ENCODE measurements around the gene MFN2.
A peak's percentile ranks its signal among the peaks of the same experiment; 100 is the strongest.

The MFN2 gene

GRCh38 chr1:11999236-11999635 lies 19.0 kb downstream of the MFN2 start:
- CTCF ChIA-PET = no interaction called here

DNA sequence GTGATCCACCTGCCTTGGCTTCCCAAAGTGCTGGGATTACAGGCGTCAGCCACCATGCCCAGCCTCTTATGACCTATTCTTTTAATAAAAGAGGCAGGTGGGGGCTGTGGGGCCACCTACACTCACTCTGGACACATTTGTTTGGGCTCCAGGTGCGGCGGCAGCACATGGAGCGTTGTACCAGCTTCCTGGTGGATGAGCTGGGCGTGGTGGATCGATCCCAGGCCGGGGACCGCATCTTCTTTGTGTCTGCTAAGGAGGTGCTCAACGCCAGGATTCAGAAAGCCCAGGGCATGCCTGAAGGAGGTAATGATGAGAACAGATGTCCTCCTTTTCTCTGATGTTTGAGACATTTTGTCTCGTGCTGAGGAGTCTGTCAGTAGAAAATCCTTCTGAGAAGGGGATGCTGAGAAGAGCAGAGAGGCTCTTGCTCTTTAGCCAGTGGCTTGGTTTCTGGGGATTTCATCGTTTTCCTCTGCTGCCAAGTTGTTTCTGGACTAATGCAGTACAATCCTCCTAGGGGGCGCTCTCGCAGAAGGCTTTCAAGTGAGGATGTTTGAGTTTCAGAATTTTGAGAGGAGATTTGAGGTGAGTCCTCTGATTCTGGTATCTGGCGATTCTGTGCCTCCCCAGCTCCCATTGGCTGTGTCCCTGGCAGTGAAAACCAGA lies 21.1 kb downstream of the MFN2 start:
- POLR2A ChIA-PET = interaction anchor here (1.4 kb wide), 1 partner anchor 18 kb away, joined by 4 read pairs; the partner anchor contains the start of gene MIIP
- peak; percentile 48; the same call in 1 of the 2 replicates for TF ChIP-seq CTCF (tag by site-specific recombination; IDR thresholded peaks at IDR 0.05)
- no peak for TF ChIP-seq ZSCAN30 (tag by site-specific recombination; IDR thresholded peaks at IDR 0.05)
- no peak for TF ChIP-seq YY1 (tag by site-specific recombination; IDR thresholded peaks at IDR 0.05)
- TF ChIP-seq ZNF140 (tag by site-specific recombination; IDR thresholded peaks at IDR 0.05) = no peak
- TF ChIP-seq OVOL3 (tag by site-specific recombination; IDR thresholded peaks at IDR 0.05) = no peak
- no peak for TF ChIP-seq ZNF561 (tag by site-specific recombination; IDR thresholded peaks at IDR 0.05; ENCODE audit: borderline replicate concordance)
- no peak overlapping the region for H3K27ac ChIP-seq (ENCODE audit: extremely low read depth, low read depth, low read length)
- H3K4me1 ChIP-seq (ENCODE audit: control insufficient read depth, insufficient read depth, low read length) = no peaks in the 10 kb centered on the region
- no peak overlapping the region for H3K4me3 ChIP-seq (ENCODE audit: low read depth, low read length)
- H3K36me3 ChIP-seq (ENCODE audit: control insufficient read depth in 2 of 2, insufficient read depth in 1 of 2, low read length in 2 of 2) = peaks cover 25 to 97% of the 10 kb centered on the region in 2 experiments; a peak in 2 of 3 replicates
- no peaks in the 10 kb centered on the region for H3K9me3 ChIP-seq (ENCODE audit: control insufficient read depth, insufficient read depth, low read depth, low read length)
- CTCF ChIA-PET = interaction anchor here (0.7 to 1.1 kb wide), 3 partner anchors 12 to 80 kb away, joined by 3 read pairs; no protein-coding TSS in a partner anchor

More at GRCh38 chr1:11999236-11999635, 19.0 kb downstream of the MFN2 start:
- POLR2A ChIA-PET = no interaction called here
- TF ChIP-seq ZNF202 (tag by site-specific recombination; IDR thresholded peaks at IDR 0.05; ENCODE audit: borderline replicate concordance) = no peak
- Histone ChIP-seq H3K9me3 (ENCODE audit: control insufficient read depth, insufficient read depth, low read depth, low read length) (no peaks in the 10 kb centered on the region), H3K27ac (ENCODE audit: extremely low read depth, low read depth, low read length) (no peak overlapping the region), H3K36me3 (ENCODE audit: control insufficient read depth in 2 of 2, insufficient read depth in 1 of 2, low read length in 2 of 2) (peaks cover 34 to 97% of the 10 kb centered on the region in 2 experiments; a peak in 2 of 3 replicates), H3K4me1 (ENCODE audit: control insufficient read depth, insufficient read depth, low read length) (no peaks in the 10 kb centered on the region), H3K4me3 (ENCODE audit: low read depth, low read length) (no peak overlapping the region)

- CTCF ChIA-PET = interaction anchor here (0.6 to 1.1 kb wide), 8 partner anchors 8 to 206 kb away, joined by 3 to 9 read pairs (median 3); no protein-coding TSS in a partner anchor
These were observed 21.8 kb downstream of the MFN2 start for GRCh38 chr1:12001996-12002493.

DNA sequence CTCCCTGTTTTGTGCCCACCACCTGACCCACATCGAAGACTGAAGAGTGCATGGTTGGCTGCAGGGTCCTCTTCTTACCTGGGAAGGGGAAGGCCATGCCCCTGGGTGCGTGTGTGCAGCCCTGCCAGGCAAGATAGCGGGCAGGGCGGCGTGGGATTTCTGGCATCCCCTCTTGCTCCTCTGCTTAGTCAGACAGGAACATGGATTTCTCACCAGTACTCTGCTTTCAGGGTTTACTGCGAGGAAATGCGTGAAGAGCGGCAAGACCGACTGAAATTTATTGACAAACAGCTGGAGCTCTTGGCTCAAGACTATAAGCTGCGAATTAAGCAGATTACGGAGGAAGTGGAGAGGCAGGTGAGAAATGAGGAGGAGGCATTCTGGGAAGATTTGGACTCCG lies 23.5 kb downstream of the MFN2 start:
- ChIA-PET CTCF (interaction anchor here (0.7 to 1.0 kb wide), 3 partner anchors 8 to 33 kb away, joined by 3 to 7 read pairs (median 4); no protein-coding TSS in a partner anchor), POLR2A (interaction anchor here (1.0 kb wide), 1 partner anchor 15 kb away, joined by 3 read pairs; the partner anchor contains the start of gene MIIP)
- H3K27ac ChIP-seq (ENCODE audit: extremely low read depth, low read depth, low read length) = no peak overlapping the region
- H3K4me3 ChIP-seq (ENCODE audit: low read depth, low read length) = no peak overlapping the region
- no peaks in the 10 kb centered on the region for H3K4me1 ChIP-seq (ENCODE audit: control insufficient read depth, insufficient read depth, low read length)
- H3K36me3 ChIP-seq (ENCODE audit: control insufficient read depth in 2 of 2, insufficient read depth in 1 of 2, low read length in 2 of 2) = peaks cover 11 to 92% of the 10 kb centered on the region in 2 experiments; a peak in 2 of 3 replicates
- no peaks in the 10 kb centered on the region for H3K9me3 ChIP-seq (ENCODE audit: control insufficient read depth, insufficient read depth, low read depth, low read length)
- TF ChIP-seq HOXD13 (CRISPR knock-in tag; IDR thresholded peaks at IDR 0.05; ENCODE audit: borderline replicate concordance) = no peak
- no peak for TF ChIP-seq OSR2 (tag by site-specific recombination; IDR thresholded peaks at IDR 0.05)
- TF ChIP-seq ZNF211 (tag by site-specific recombination; IDR thresholded peaks at IDR 0.05; ENCODE audit: low read depth) = no peak
- no peak for TF ChIP-seq ZNF626 (tag by site-specific recombination; IDR thresholded peaks at IDR 0.05)
- no peak for TF ChIP-seq SP3 (tag by site-specific recombination; IDR thresholded peaks at IDR 0.05)
- no peak for TF ChIP-seq ELK4 (IDR thresholded peaks at IDR 0.05; ENCODE audit: borderline replicate concordance, low read depth, low read length)
- no peak for TF ChIP-seq GFI1B (tag by site-specific recombination; IDR thresholded peaks at IDR 0.05)
- TF ChIP-seq, protein P1, sequence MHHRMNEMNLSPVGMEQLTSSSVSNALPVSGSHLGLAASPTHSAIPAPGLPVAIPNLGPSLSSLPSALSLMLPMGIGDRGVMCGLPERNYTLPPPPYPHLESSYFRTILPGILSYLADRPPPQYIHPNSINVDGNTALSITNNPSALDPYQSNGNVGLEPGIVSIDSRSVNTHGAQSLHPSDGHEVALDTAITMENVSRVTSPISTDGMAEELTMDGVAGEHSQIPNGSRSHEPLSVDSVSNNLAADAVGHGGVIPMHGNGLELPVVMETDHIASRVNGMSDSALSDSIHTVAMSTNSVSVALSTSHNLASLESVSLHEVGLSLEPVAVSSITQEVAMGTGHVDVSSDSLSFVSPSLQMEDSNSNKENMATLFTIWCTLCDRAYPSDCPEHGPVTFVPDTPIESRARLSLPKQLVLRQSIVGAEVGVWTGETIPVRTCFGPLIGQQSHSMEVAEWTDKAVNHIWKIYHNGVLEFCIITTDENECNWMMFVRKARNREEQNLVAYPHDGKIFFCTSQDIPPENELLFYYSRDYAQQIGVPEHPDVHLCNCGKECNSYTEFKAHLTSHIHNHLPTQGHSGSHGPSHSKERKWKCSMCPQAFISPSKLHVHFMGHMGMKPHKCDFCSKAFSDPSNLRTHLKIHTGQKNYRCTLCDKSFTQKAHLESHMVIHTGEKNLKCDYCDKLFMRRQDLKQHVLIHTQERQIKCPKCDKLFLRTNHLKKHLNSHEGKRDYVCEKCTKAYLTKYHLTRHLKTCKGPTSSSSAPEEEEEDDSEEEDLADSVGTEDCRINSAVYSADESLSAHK (tag by site-specific recombination; IDR thresholded peaks at IDR 0.05) = no peak

More at GRCh38 chr1:12001996-12002493, 21.8 kb downstream of the MFN2 start:
- no peaks in the 10 kb centered on the region for H3K9me3 ChIP-seq (ENCODE audit: control insufficient read depth, insufficient read depth, low read depth, low read length)
- H3K36me3 ChIP-seq (ENCODE audit: control insufficient read depth in 2 of 2, insufficient read depth in 1 of 2, low read length in 2 of 2) = peaks cover 18 to 97% of the 10 kb centered on the region in 2 experiments; a peak in 2 of 3 replicates
- no peak overlapping the region for H3K4me3 ChIP-seq (ENCODE audit: low read depth, low read length)
- TF ChIP-seq OSR2 (tag by site-specific recombination; IDR thresholded peaks at IDR 0.05) = no peak
- peak; percentile 61; the same call in 1 of the 2 replicates for TF ChIP-seq ZNF600 (tag by site-specific recombination; IDR thresholded peaks at IDR 0.05)
- TF ChIP-seq, protein P2, sequence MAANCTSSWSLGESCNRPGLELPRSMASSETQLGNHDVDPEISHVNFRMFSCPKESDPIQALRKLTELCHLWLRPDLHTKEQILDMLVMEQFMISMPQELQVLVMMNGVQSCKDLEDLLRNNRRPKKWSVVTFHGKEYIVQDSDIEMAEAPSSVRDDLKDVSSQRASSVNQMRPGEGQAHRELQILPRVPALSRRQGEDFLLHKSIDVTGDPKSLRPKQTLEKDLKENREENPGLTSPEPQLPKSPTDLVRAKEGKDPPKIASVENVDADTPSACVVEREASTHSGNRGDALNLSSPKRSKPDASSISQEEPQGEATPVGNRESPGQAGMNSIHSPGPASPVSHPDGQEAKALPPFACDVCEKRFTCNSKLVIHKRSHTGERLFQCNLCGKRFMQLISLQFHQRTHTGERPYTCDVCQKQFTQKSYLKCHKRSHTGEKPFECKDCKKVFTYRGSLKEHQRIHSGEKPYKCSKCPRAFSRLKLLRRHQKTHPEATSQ (tag by site-specific recombination; IDR thresholded peaks at IDR 0.05) = no peak
- TF ChIP-seq GLIS1 (tag by site-specific recombination; IDR thresholded peaks at IDR 0.05) = peak; percentile 79
- peak; percentile 14; the same call in 1 of the 2 replicates for TF ChIP-seq ZIC2 (tag by site-specific recombination; IDR thresholded peaks at IDR 0.05)
- peak; percentile 73 for TF ChIP-seq KLF1 (tag by site-specific recombination; IDR thresholded peaks at IDR 0.05)
- no peak for TF ChIP-seq SP7 (tag by site-specific recombination; IDR thresholded peaks at IDR 0.05)
- TF ChIP-seq ZNF660 (tag by site-specific recombination; IDR thresholded peaks at IDR 0.05) = no peak
- POLR2A ChIA-PET = interaction anchor here (1.4 kb wide), 1 partner anchor 17 kb away, joined by 4 read pairs; the partner anchor contains the start of gene MIIP
- no peak overlapping the region for H3K27ac ChIP-seq (ENCODE audit: extremely low read depth, low read depth, low read length)
- no peaks in the 10 kb centered on the region for H3K4me1 ChIP-seq (ENCODE audit: control insufficient read depth, insufficient read depth, low read length)
